ENCODE results near the gene TMEM138. TPM values are rescaled to one million over a fixed set of nuclear protein-coding genes. Genes with fewer than 3 reads are reported as not detected.

The TMEM138 gene
- total RNA-seq, 4 donors from 2014 or later = 9.4 to 18.4 (median 13.9) TPM

- ATAC-seq = no peak
- intact Hi-C loops (cut with DNase I; ENCODE audit: low total_unique reads) = no loop called here
- Histone ChIP-seq H3K27me3 (no peaks in the 10 kb centered on the region), H3K27ac (no peak overlapping the region), H3K4me3 (no peak overlapping the region), H3K36me3 (peaks cover 0 to 16% of the 10 kb centered on the region in 2 donors), H3K4me1 (no peaks in the 10 kb centered on the region), H3K9me3 (no peaks in the 10 kb centered on the region)
- TF ChIP-seq POLR2A (IDR thresholded peaks at IDR 0.05) (no peak), CTCF (IDR thresholded peaks at IDR 0.05 in 4 of 5, conservative IDR thresholded peaks at IDR 0.05 in 1 of 5) (no peak)
- DNase-seq = no peak
- in situ Hi-C loops (cut with MboI; ENCODE audit: low sequenced_read_pairs in 4 of 4) = no loop called here
Measured at GRCh38 chr11:61341706-61342105, 20.5 kb upstream of the TMEM138 start.

GRCh38 chr11:61342207-61342803 is 19.9 kb upstream of the TMEM138 start:
- H3K4me3 ChIP-seq = no peak overlapping the region
- H3K27ac ChIP-seq = no peak overlapping the region
- H3K27me3 ChIP-seq = no peaks in the 10 kb centered on the region
- TF ChIP-seq CTCF (IDR thresholded peaks at IDR 0.05 in 4 of 5, conservative IDR thresholded peaks at IDR 0.05 in 1 of 5) (no peak), POLR2A (IDR thresholded peaks at IDR 0.05) (no peak)
- intact Hi-C loops (cut with DNase I; ENCODE audit: low total_unique reads) = no loop called here
- peaks cover 0 to 16% of the 10 kb centered on the region in 2 donors for H3K36me3 ChIP-seq
- DNase-seq (no peak), ATAC-seq (no peak)
- H3K4me1 ChIP-seq = no peaks in the 10 kb centered on the region
- in situ Hi-C loops (cut with MboI; ENCODE audit: low sequenced_read_pairs in 4 of 4) = no loop called here
- no peaks in the 10 kb centered on the region for H3K9me3 ChIP-seq

DNA sequence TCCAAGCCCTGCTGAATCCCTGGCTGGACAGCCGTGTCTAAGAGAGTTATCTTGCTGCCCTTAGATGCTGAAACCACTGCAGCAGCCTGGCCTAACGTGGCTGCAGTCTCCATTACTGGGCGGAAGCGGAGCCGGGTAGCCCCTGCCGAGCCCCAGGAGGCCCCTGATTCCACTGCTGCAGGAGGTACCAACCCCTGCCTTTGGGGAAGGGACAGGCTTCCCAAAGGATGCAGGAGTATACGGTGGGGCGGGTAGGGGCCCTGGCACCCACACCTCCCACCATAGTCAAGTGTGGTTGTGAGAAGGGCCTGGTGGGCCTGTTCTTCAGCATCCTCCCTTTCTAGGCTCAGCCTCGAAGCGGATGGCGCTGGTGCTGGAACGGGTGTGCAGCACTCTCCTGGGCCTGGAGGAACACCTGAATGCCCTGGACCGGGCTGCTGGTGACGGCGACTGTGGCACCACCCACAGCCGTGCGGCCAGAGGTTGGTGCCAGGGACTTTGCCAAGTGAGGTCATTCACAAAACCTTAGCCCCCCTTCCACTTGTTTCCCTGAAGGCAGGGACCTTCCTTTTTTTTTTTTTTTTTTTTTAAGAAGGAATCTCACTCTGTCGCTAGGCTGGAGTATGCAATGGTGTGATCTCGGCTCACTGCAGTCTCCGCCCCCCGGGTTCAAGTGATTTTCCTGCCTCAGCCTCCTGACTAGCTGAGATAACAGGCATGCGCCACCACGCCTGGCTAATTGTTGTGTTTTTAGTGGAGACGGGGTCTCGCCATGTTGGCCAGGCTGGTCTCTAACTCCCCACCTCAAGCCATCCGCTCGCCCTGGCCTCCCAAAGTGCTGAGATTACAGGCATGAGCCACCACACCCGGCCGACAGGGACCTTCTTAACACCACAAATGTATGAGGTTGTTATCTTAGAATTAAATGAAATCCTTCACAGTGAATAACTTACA is 18.1 kb upstream of the TMEM138 start:
- TF ChIP-seq CTCF (IDR thresholded peaks at IDR 0.05 in 4 of 5, conservative IDR thresholded peaks at IDR 0.05 in 1 of 5) = no peak
- no peak for TF ChIP-seq POLR2A (IDR thresholded peaks at IDR 0.05)
- Histone ChIP-seq H3K36me3 (peaks cover 0 to 22% of the 10 kb centered on the region in 2 donors), H3K4me1 (no peaks in the 10 kb centered on the region), H3K9me3 (no peaks in the 10 kb centered on the region), H3K27ac (no peak overlapping the region), H3K4me3 (no peak overlapping the region), H3K27me3 (no peaks in the 10 kb centered on the region)
- in situ Hi-C loops (cut with MboI; ENCODE audit: low sequenced_read_pairs in 4 of 4) = no loop called here
- ATAC-seq = no peak
- DNase-seq = no peak
- intact Hi-C loops (cut with DNase I; ENCODE audit: low total_unique reads) = no loop called here

GRCh38 chr11:61345170-61345610 is 17.0 kb upstream of the TMEM138 start:
- no peak for DNase-seq
- intact Hi-C loops (cut with DNase I; ENCODE audit: low total_unique reads) (no loop called here), in situ Hi-C loops (cut with MboI; ENCODE audit: low sequenced_read_pairs in 4 of 4) (no loop called here)
- TF ChIP-seq CTCF (IDR thresholded peaks at IDR 0.05 in 4 of 5, conservative IDR thresholded peaks at IDR 0.05 in 1 of 5) (no peak), POLR2A (IDR thresholded peaks at IDR 0.05) (no peak)
- H3K36me3 ChIP-seq = peaks cover 0 to 33% of the 10 kb centered on the region in 2 donors
- H3K4me3 ChIP-seq = no peak overlapping the region
- H3K27ac ChIP-seq = no peak overlapping the region
- H3K4me1 ChIP-seq = no peaks in the 10 kb centered on the region
- no peaks in the 10 kb centered on the region for H3K9me3 ChIP-seq
- no peak for ATAC-seq
- H3K27me3 ChIP-seq = no peaks in the 10 kb centered on the region

Measured in gastrocnemius medialis (tissue), 4 donors.